Measurements from ENCODE around the gene KRTAP9-8.
"Not testable (repeated sequence)": the region's sequence is repeated elsewhere in the genome, so short reads cannot be mapped to it uniquely, and the experiment has no call there.

The KRTAP9-8 gene

DNA sequence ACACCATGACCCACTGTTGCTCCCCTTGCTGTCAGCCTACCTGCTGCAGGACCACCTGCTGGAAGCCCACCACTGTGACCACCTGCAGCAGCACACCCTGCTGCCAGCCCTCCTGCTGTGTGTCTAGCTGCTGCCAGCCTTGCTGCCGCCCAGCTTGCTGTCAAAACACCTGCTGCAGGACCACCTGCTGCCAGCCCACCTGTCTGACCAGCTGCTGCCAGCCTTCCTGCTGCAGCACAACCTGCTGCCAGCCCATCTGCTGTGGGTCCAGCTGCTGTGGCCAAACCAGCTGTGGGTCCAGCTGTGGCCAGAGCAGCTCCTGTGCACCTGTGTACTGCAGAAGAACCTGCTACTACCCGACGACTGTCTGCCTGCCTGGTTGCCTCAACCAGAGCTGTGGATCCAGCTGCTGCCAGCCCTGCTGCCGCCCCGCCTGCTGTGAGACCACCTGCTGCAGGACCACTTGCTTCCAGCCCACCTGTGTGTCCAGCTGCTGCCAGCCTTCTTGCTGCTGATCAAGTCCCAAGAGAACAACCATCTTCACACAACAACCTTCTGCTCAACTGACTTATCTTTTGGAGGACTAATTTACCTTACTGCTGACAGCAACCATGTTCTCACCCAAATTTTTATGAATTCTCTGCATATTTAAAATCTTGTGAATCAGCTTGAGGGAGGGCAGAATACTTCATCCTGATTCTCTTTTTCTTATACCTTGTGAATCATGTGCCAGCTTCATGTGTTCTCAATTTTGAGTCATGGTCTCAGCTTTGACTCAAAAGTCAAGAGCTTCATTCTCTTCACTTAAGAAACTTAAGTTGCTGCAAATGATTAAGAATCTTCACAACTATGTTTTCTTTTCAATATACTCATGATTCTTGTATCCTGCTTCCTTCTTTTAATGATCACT lies 17.8 kb downstream of the KRTAP9-8 start, which contains the start of gene KRTAP9-9:
TSS of gene KRTAP9-9 (plus strand) at position 4 of the 910 bp plus-strand sequence.
- not testable (repeated sequence) for DNase-seq

DNA sequence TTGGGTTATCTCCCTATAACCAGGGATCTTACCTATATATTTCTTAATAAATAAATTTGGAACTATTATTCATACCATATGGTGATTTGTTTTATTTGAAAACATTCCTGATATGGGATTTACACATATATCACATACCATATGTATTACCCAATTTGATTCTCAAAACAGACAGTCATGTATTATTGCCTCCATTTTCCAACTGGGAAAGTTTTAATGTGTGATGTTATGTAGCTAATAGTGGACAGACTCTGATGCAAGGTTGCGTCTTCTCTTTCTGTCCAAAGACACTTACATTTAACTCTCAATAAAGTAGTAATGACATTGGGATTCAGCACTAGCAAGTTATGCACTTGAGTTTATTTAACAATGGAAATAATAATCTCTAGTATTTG lies 18.5 kb downstream of the KRTAP9-8 start:
- no peak for DNase-seq

DNA sequence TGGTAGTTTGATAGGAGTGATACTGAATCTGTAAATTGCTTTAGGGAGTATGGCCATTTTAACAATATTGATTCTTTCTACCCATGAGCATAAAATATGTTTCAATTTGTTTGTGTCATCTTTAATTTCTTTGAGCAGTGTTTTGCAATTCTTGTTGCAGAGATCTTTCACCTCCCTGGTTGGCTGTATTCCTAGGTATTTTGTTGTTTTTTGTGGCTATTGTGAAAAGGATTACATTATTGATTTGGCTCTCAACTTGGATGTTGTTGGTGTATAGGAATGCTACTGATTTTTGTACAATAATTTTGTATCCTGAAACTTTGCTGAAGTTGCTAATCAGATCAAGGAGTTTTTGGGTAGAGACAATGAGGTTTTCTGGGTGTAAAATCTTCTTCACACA lies 20.6 kb downstream of the KRTAP9-8 start:
- no peak for DNase-seq

DNA sequence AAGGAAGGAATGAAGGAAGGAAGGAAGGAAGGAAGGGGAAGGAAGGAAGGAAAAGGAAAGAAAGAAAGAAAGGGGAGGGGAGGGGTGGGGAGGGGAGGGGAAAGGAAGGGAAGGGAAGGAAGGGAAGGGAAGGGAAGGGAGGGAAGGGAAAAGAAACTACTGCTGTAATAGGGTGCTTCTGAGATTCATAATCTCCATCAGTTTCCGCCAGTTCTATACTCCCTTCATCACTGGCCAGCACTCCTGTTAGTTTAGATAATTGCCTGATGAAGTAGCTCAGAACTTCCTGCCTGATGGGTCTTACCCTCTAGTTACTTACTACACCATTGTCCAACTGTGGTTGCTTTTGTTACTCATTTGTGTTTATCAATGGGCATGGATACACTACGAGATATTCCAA lies 25.4 kb downstream of the KRTAP9-8 start:
- DNase-seq: no peak

DNA sequence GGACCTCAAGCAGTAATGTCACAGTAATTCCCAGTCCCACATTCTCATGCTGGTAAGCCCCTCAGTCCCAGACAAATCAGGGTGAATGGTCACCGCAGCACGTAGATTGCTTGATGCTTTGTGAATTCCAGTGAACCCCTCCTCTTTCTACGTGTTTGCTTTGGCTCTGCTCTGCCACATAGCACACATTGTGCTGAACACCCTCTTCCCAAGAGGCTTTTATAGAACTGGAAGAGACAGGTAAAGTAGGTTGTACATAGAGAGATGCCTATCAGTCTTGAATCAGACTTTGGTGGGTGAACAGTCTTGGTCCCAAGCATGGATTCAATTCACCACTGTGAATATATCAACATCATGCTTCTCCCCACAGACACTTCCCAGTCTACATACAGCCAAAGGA lies 26.8 kb downstream of the KRTAP9-8 start:
- DNase-seq: no peak

DNA sequence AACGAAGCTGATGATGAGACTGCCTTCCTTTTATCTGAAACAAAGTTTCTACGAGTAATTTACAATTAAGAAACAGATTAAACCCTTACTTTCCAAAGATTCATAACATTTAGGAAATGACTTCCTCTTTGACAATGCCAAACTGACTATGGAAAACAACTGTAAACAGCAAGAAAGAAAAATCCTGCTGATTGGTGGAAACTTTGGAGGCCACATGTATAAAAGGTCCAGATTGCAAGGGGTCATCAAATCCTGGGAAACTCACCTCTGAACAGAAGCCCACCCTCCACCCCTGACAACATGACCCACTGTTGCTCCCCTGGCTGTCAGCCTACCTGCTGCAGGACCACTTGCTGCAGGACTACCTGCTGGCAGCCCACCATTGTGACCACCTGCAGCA lies 27.3 kb downstream of the KRTAP9-8 start, which contains the start of gene KRTAP9-6:
TSS of gene KRTAP9-6 (plus strand) at position 301 of the 400 bp plus-strand sequence. CDS start at position 301, 0 bp downstream.
- DNase-seq: no peak

DNA sequence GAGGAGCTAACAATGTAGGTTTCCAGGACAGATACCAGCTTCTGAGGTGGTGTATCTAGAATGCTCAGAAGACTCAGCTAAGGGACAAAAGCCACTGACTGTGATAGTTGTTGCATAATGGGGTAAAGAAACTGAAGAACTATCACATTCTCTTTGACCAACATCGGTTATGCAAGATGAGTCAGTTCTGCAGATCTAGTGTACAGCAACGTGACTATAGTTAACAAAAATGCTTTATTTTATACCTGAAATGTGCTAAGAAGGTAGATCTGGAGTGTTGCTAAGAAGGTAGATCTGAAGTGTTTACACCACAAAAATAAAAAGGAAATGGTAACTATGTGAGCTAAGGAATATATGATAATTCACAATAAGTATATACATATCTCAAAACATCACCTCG lies 29.9 kb downstream of the KRTAP9-8 start:
- DNase-seq: no peak

DNA sequence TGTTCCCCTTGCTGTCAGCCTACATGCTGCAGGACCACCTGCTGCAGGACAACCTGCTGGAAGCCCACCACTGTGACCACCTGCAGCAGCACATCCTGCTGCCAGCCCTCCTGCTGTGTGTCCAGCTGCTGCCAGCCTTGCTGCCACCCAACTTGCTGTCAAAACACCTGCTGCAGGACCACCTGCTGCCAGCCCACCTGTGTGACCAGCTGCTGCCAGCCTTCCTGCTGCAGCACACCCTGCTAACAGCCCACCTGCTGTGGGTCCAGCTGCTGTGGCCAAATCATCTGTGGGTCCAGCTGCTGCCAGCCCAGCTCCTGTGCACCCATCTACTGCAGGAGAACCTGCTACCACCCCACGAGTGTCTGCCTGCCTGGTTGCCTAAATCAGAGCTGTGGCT lies 33.5 kb downstream of the KRTAP9-8 start:
- DNase-seq: not testable (repeated sequence)

DNA sequence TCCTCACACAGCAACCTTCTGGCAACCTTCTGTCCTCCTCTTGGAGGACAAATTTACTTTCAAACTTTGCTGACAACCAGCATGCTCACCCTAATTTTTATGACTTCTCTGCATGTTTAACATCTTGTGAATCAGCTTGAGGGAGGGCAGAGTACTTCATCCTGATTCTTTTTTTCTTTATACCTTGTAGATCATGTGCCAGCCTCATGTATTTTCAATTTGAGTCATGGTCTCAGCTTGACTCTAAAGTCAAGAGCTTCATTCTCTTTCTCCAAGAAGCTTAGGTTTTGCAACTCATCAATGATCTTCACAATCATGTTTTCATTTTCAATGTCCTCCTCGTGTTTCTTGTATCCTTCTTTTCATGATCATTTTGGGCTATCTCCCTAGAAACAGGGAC lies 34.1 kb downstream of the KRTAP9-8 start:
- no peak for DNase-seq

DNA sequence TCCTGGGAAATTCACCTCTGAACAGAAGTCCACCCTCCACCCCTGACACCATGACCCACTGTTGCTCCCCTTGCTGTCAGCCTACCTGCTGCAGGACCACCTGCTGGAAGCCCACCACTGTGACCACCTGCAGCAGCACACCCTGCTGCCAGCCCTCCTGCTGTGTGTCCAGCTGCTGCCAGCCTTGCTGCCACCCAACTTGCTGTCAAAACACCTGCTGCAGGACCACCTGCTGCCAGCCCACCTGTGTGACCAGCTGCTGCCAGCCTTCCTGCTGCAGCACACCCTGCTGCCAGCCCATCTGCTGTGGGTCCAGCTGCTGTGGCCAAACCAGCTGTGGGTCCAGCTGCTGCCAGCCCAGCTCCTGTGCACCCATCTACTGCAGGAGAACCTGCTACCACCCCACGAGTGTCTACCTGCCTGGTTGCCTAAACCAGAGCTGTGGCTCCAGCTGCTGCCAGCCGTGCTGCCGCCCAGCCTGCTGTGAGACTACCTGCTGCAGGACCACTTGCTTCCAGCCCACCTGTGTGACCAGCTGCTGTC lies 37.9 kb downstream of the KRTAP9-8 start, which contains the start of gene KRTAP9-7:
TSS of gene KRTAP9-7 (plus strand) at position 51 of the 543 bp plus-strand sequence. CDS start at position 51, 0 bp downstream.
- DNase-seq: not testable (repeated sequence)

DNA sequence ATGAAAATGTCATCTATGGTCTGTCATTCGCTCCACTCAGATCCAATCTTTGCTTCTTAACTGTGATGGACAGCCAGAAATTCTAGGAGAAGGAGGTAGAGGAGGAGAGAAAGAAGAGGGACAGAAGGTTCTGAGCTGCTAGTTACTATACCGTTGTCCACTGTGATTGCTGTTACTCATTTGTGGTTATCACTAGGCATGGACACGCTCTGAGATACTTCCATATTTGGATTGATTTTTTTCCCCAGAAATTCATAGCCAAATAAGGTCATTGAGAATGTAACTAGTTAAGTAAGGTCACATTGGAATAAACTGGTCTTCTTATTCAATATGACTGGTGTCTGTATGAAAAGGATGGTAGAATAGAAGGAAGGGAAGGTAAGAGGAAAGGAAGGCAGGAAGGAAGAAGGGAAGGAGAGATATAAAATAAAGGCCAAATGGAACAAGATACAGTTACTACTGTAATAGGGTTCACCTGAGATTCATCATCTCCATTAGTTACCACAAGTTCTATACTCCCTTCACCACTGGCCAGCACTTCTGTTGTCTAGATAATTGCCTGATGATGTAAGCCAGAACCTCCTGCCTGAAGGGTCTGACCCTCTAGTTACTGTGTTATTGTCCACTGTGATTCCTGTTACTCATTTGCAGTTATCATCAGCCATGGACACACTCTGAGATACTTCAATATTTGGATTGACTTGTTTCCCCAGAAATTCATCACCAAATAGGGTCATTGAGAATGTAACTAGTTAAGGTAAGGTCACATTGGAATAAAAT lies 40.6 kb downstream of the KRTAP9-8 start:
- no peak for DNase-seq

DNA sequence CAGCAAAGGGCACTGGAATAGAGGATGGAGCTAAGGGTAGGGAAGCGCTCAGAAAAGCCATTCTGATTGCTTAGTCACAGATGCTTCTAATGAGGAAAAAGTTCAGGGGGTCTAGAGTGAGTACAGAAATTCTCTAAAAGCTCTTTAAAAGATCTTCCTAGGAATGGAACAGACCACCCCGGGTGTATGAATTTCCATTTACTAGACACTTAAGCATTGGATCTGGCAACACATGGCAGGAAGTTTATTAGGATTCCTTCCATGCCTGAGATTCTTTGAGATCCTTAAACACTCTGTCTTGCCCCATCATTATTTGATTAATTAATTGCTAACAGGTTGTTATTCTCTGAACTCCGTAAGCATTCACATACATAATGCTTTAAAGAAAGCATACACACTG lies 46.2 kb downstream of the KRTAP9-8 start:
- DNase-seq: no peak

DNA sequence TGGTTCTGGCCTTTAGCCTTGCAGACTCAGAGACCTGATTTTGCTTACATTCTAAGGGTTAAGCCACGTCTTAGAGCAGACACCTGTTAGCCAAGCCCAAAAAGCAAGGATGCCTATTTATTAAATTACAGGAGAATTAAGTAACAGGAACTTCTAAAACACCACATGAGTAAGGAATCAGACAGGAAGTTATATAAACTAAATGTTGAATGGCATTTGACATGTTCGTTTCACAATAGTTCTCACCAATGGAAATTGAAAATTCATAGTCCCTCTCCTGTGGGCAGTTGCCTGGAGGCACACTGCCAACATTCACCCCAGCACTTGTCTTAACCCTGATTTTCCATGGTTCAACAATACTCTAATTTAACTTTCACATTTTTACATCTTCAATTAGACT lies 46.7 kb downstream of the KRTAP9-8 start:
- DNase-seq: peak; percentile 14 to 62

DNA sequence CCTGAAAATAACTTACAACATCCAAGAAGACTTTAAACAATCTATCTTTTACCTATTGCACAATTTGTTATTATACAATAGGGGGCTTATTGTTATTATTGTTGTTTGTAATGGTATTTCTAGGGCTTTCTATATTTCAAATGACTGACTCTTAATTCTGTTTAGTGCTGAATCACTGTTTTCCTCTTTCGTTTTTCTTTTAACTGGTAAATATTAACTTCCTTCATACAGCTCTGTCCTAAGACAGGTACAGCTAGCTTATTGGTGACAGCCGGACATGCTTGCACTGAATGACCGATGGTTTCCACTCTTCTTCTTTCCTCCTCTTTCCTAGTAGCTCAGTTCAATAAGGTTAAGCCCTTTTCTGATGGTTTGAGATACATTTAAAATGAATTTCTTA lies 49.3 kb downstream of the KRTAP9-8 start:
- DNase-seq: no peak

All from inflammatory macrophage (primary cell).